Transverse colon (tissue), 4 donors: ENCODE measurements around the gene SLC39A7. TPM values are rescaled to one million over a fixed set of nuclear protein-coding genes. Genes with fewer than 3 reads are reported as not detected.

Source experiments
- DNase-seq: peaks from one replicate; pipeline ENCODE4 v3.0.0-alpha.2; 2019
- H3K27ac ChIP-seq, 4 donors: fragments of 200-600 bp; sonication (generic); 2 replicates each; pipeline ENCODE4 v1.5.1; 2016 to 2018; ENCODE audit warnings: inconsistent platforms in 4 of 4
- H3K27me3 ChIP-seq: fragments of 200-600 bp; sonication (generic); 2 replicates; pipeline ENCODE4 v1.5.1; 2017; ENCODE audit warnings: inconsistent platforms
- H3K36me3 ChIP-seq, 4 donors: fragments of 200-600 bp; sonication (generic); 2 replicates each; pipeline ENCODE4 v1.5.1; 2017 to 2019; ENCODE audit warnings: inconsistent platforms in 4 of 4
- H3K4me1 ChIP-seq, 4 donors: fragments of 200-600 bp; sonication (generic); 2 replicates each; pipeline ENCODE4 v1.5.1; 2017 to 2020; ENCODE audit warnings: inconsistent platforms in 4 of 4
- H3K4me3 ChIP-seq, 4 donors: fragments of 200-600 bp; sonication (generic); 1 replicate in 1 of 4; 2 replicates in 3 of 4; pipeline versions ENCODE4 v1.5.1 to v1.6.1; 2017 to 2019; ENCODE audit warnings: inconsistent platforms in 4 of 4
- H3K9me3 ChIP-seq, 2 donors: fragments of 200-600 bp; sonication (generic); 2 replicates each; pipeline ENCODE4 v1.5.1; 2017 to 2019; ENCODE audit warnings: inconsistent platforms in 2 of 2
- EP300 ChIP-seq: sonication (generic); formaldehyde crosslinking; IDR thresholded peaks from one replicate; pipeline ENCODE4 v1.6.1; 2017; ENCODE audit warnings: antibody characterized with exemption, low read depth
- POLR2A ChIP-seq: fragments of 450-650 bp; IDR thresholded peaks from one replicate; pipeline ENCODE4 v1.6.1; 2016; ENCODE audit warnings: antibody characterized with exemption, mild to moderate bottlenecking, moderate library complexity
- POLR2AphosphoS5 ChIP-seq, 3 donors: sonication (generic); formaldehyde crosslinking; IDR thresholded peaks; one replicate each; pipeline ENCODE4 v1.6.1; 2016; ENCODE audit warnings: antibody characterized with exemption in 3 of 3
- WGBS, 2 donors: methylation state at CpG; one replicate each; pipeline ENCODE4 v1.1.5; 2018; ENCODE audit warnings: low coverage in 1 of 2; 5-methylcytosine and 5-hydroxymethylcytosine counted together
- in situ Hi-C, 4 donors: fragments of 200-750 bp; cut with MboI; loops; one replicate each; pipeline versions ENCODE4 v1.15.0 to v1.15.1; 2017; ENCODE audit warnings: low sequenced_read_pairs in 3 of 4, low pct_ligation_motif_present in 1 of 4, low pct_unique_long_range_greater_than_20kb in 1 of 4
- intact Hi-C: fragments of 100-400 bp; cut with DNase I; formaldehyde crosslinking; loops from one replicate; pipeline ENCODE4 v1.15.1; 2023; ENCODE audit warnings: low total_unique reads
- total RNA-seq, 4 donors: library from RNA; depleted of rRNA; stranded (reverse); fragments of >200 nt; gene quantifications; one replicate each; pipeline ENCODE4 v1.1.0, GENCODE V29; 2016
- TF ChIP-seq, protein P1 (sequence below), 5 experiments: fragments of 200-600 bp in 3 of 5; fragments of 450-650 bp in 2 of 5; sonication (generic) in 3 of 5; IDR thresholded peaks; 1 replicate in 2 of 5; 2 replicates in 3 of 5; pipeline ENCODE4 v1.5.1; 2016 to 2017; ENCODE audit warnings: antibody characterized with exemption in 5 of 5, inconsistent platforms in 3 of 5, mild to moderate bottlenecking in 2 of 5, moderate library complexity in 1 of 5

The SLC39A7 gene
- total RNA-seq, 4 donors from 2014 or later, result 38.2 to 99.9 (median 60.5) TPM

DNA sequence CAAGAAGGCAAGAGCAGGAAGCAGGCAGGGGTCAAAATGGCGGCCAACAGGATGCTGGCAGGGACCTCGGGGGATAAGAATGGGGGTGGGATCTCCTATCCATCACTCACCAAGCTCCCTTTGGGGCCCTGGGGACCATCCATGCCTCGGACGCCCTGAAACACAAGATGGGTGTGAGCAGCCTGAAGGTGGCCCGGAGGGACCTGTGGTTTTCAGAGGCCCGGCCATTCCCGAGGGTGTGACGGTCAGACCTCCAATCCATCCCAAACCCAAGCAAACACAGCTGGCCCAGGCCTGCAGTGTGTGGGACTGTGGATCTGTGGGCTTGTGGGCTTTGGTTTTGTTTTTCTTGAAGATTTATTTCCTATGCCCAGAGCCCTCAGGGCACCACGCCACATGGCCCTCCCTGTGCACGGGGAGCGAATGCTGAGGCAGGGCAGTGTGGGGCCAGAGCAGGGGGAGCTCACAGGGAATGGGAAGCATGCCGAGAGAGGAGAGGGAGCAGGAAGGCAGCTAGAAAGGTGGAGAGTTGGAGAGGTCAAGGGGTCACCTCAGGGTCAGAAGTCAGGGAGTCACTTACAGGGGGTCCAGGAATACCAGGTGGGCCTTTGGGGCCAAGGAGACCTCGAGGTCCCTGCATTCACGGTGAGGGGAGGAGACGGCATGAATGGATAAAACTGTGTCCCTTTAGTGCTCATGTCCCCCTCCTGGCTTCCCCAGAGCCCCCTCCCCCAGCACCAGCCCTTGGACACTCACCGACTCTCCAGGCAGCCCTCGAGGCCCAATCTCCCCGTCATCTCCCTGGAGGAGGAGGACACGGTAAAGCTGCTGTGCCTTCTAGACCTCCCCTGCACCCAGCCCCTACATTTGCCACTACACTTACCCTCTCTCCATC is 22.9 kb upstream of the SLC39A7 start:
- peaks cover 1% of the 10 kb centered on the region for H3K27me3 ChIP-seq
- in situ Hi-C loops, result no loop called here
- DNase-seq, result no peak
- 81 to 94% methylated on average over 3 to 19 of the region's 19 CpGs for WGBS, 2 donors
- intact Hi-C loops, result no loop called here
- no peaks in the 10 kb centered on the region for H3K9me3 ChIP-seq
- H3K4me1 ChIP-seq, result no peaks in the 10 kb centered on the region
- H3K27ac ChIP-seq, result no peak overlapping the region
- no peak overlapping the region for H3K4me3 ChIP-seq
- no peak for TF ChIP-seq POLR2A
- TF ChIP-seq EP300, result no peak
- TF ChIP-seq, protein P1, sequence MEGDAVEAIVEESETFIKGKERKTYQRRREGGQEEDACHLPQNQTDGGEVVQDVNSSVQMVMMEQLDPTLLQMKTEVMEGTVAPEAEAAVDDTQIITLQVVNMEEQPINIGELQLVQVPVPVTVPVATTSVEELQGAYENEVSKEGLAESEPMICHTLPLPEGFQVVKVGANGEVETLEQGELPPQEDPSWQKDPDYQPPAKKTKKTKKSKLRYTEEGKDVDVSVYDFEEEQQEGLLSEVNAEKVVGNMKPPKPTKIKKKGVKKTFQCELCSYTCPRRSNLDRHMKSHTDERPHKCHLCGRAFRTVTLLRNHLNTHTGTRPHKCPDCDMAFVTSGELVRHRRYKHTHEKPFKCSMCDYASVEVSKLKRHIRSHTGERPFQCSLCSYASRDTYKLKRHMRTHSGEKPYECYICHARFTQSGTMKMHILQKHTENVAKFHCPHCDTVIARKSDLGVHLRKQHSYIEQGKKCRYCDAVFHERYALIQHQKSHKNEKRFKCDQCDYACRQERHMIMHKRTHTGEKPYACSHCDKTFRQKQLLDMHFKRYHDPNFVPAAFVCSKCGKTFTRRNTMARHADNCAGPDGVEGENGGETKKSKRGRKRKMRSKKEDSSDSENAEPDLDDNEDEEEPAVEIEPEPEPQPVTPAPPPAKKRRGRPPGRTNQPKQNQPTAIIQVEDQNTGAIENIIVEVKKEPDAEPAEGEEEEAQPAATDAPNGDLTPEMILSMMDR (IDR thresholded peaks at IDR 0.05), result no peak
- no peak for TF ChIP-seq POLR2AphosphoS5 (IDR thresholded peaks at IDR 0.05)
- H3K36me3 ChIP-seq, result no peaks in the 10 kb centered on the region

DNA sequence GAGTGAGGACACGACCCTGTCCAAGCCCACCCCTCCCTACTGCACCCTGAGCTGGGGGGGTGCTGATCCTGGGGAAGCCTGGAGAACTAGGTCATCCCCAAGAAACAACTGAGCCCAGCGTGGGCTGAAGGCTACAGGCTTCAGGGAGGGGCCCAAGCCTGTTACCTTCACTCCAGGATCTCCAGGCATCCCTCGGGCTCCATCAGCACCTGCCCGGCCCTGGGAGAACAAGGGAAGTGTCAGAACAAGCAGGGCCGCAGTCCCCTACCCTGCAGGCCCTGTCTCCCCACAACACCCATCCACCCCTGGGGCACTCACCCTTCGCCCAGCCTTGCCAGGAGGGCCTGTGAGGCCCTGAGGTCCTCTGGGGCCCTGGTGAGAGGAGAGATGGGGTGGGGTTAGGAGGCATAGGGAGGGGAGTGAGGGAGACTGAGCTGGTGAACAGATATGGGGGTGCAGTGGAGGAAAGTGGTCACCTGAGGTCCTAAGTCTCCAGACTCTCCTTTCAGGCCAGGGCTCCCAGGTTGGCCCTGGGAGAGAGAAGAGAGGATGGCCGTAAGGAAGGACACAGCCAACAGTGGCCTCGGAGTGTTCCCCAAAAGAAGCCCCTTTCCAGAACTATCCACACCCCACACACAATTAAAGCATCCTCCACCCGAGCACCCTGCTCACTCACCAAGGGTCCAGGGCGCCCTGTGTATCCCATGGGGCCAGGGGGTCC is 21.8 kb upstream of the SLC39A7 start:
- no peaks in the 10 kb centered on the region for H3K27me3 ChIP-seq
- in situ Hi-C loops, result no loop called here
- no peak overlapping the region for H3K27ac ChIP-seq
- DNase-seq, result no peak
- H3K9me3 ChIP-seq, result no peaks in the 10 kb centered on the region
- 74% methylated on average over 6 of the region's 10 CpGs; no CpG with 5 or more reads in 1 of the 2 donors for WGBS, 2 donors
- peaks cover 0 to 3% (median 0%) of the 10 kb centered on the region in 4 donors for H3K4me1 ChIP-seq
- no peaks in the 10 kb centered on the region for H3K36me3 ChIP-seq
- H3K4me3 ChIP-seq, result no peak overlapping the region
- intact Hi-C loops, result no loop called here
- TF ChIP-seq EP300 (no peak), POLR2AphosphoS5 (IDR thresholded peaks at IDR 0.05) (no peak), POLR2A (no peak)
- TF ChIP-seq, protein P1 (IDR thresholded peaks at IDR 0.05), result no peak

DNA sequence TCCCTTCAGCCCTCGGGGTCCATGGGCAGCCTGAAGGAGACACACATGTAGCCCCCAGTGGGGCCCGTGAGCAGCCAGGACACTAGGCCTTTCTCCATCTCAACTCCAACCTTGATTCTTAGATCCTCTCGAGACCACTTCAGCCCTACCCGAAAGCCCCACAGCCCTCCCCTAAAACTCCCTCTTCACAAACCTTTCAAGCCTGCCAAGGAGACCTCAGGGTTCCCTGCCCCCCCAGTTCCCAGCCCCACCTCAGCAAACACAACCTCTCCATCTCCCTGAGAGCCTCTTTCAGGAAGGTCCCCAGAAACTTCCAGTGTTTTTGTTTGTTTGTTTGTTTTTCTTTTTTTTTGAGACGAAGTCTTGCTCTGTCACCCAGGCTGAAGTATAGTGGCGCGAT is 19.5 kb upstream of the SLC39A7 start:
- in situ Hi-C loops (no loop called here), intact Hi-C loops (no loop called here)
- H3K4me1 ChIP-seq, result peaks cover 0 to 3% (median 0%) of the 10 kb centered on the region in 4 donors
- no peaks in the 10 kb centered on the region for H3K27me3 ChIP-seq
- TF ChIP-seq POLR2AphosphoS5 (IDR thresholded peaks at IDR 0.05) (no peak), EP300 (no peak), POLR2A (no peak)
- TF ChIP-seq, protein P1 (IDR thresholded peaks at IDR 0.05), result no peak
- WGBS, 2 donors, result 89 to 92% methylated on average over 4 to 7 of the region's 7 CpGs
- H3K36me3 ChIP-seq, result no peaks in the 10 kb centered on the region
- no peak overlapping the region for H3K27ac ChIP-seq
- DNase-seq, result no peak
- no peaks in the 10 kb centered on the region for H3K9me3 ChIP-seq
- no peak overlapping the region for H3K4me3 ChIP-seq

DNA sequence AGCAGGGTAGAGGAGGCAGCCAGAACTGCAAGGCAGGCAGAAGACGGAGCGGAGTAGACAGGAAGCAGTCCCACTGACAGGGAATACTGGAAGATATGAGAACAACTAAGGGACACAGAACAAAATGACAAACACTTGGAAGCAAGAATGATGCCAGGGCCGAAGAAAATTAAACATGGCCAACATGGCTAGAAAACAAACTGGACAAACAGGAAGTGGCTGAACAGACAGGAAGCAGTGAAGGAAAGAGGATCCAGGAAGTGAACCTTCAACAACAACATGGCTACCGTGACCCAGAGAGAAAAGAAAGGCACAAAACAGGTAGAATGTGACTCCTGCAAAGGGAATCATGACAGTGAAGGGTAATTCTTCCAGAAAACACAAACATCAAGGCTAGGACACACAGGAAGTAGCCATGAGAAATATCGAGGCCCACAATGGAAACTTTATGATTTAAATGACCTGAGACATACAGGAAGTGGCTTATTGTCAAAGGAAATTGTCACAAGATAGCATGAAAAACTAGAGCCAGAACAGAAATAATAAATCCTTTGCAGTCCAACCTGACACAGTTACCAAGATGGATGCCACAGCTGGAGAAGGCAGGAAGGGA is 17.5 kb upstream of the SLC39A7 start:
- in situ Hi-C loops, result no loop called here
- Histone ChIP-seq H3K36me3 (no peaks in the 10 kb centered on the region), H3K27me3 (no peaks in the 10 kb centered on the region), H3K9me3 (no peaks in the 10 kb centered on the region), H3K27ac (no peak overlapping the region), H3K4me3 (no peak overlapping the region), H3K4me1 (peaks cover 0 to 3% (median 0%) of the 10 kb centered on the region in 4 donors)
- DNase-seq, result no peak
- TF ChIP-seq POLR2A, result no peak
- no peak for TF ChIP-seq EP300
- no peak for TF ChIP-seq POLR2AphosphoS5 (IDR thresholded peaks at IDR 0.05)
- TF ChIP-seq, protein P1 (IDR thresholded peaks at IDR 0.05), result no peak
- WGBS, 2 donors, result 58 to 73% methylated on average over 4 to 5 of the region's 5 CpGs
- intact Hi-C loops, result no loop called here
